PC-3 (cell line): ENCODE measurements around the gene BCAR1.

ENCODE experiments used
- EZH2 ChIP-seq: fragments of 300-600 bp; sonication (generic); IDR thresholded peaks from one replicate; pipeline ENCODE4 v1.6.1; 2017; ENCODE audit warnings: antibody characterized with exemption, mild to moderate bottlenecking, low read length; ENCODE audit not compliant: unreplicated experiment
- TF ChIP-seq, protein P1 (sequence below): fragments of 300-600 bp; sonication (generic); conservative IDR thresholded peaks from 2 replicates; pipeline ENCODE4 v1.5.1; 2017; ENCODE audit warnings: antibody characterized with exemption, low read depth, mild to moderate bottlenecking, low read length

DNA sequence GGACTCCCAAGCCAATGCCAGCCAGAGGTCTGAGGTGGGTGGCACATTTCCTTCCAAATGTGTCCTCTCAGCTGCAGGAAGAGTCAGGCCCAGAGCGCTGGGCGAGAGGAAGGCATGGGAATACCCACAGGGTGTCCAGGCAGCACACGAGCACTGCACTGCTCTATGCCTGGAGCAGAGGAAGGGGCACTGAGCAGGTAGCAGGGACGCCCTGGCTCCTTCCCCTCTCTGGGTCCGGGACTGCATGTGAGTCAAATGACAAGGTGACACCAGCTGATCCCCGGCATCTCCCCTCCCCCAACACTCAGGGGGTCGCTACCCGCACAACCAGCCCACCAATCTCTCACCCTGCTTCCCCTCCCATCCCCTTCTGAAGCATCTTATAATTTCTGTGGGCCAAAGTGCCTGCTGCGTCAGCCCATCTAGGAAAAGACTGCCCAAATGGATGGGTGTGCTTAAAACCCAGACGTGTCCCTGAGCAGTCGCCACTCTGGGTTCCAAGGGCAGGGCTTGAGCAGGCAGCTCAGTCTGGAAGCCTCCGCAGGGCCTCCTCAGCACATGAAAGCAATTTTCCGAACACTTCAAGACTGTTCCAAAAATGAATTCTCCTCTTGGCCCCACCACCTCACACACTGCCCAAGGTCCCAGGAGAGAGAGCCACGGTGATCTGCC lies 12.0 kb upstream of the BCAR1 start:
- TF ChIP-seq, protein P1, sequence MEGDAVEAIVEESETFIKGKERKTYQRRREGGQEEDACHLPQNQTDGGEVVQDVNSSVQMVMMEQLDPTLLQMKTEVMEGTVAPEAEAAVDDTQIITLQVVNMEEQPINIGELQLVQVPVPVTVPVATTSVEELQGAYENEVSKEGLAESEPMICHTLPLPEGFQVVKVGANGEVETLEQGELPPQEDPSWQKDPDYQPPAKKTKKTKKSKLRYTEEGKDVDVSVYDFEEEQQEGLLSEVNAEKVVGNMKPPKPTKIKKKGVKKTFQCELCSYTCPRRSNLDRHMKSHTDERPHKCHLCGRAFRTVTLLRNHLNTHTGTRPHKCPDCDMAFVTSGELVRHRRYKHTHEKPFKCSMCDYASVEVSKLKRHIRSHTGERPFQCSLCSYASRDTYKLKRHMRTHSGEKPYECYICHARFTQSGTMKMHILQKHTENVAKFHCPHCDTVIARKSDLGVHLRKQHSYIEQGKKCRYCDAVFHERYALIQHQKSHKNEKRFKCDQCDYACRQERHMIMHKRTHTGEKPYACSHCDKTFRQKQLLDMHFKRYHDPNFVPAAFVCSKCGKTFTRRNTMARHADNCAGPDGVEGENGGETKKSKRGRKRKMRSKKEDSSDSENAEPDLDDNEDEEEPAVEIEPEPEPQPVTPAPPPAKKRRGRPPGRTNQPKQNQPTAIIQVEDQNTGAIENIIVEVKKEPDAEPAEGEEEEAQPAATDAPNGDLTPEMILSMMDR = no peak
- no peak for TF ChIP-seq EZH2
